Stimulated activated CD4-positive, alpha-beta T cell treated with anti-CD3 and anti-CD28 coated beads, Interleukin-12 subunit alpha, Interleukin-12 subunit beta, amount 100 ng/mL, for 4 hours (primary cell): ENCODE data around the gene ARMH3.
"Not testable (repeated sequence)": the region's sequence is repeated elsewhere in the genome, so short reads cannot be mapped to it uniquely, and the experiment has no call there.

Source experiments
- DNase-seq: peaks from one replicate; pipeline ENCODE4 v3.0.0-alpha.2; 2020

ARMH3 gene

GRCh38 chr10:102055647-102056419 lies at the start of gene ARMH3:
ARMH3 (minus strand) TSS chr10:102056173; CDS start chr10:102040114, 16,059 bp downstream.
- peak; percentile 82 for DNase-seq

GRCh38 chr10:102102421-102102820 lies 46.4 kb upstream of the ARMH3 start:
- DNase-seq = no peak

GRCh38 chr10:102101152-102101551 lies 45.2 kb upstream of the ARMH3 start:
- DNase-seq = no peak

GRCh38 chr10:102096449-102096848 lies 40.5 kb upstream of the ARMH3 start:
- no peak for DNase-seq

- no peak for DNase-seq
Measured at GRCh38 chr10:102090772-102091171, 34.8 kb upstream of the ARMH3 start.

GRCh38 chr10:102086196-102086595 lies 30.2 kb upstream of the ARMH3 start:
- no peak for DNase-seq

GRCh38 chr10:102085336-102085735 lies 29.4 kb upstream of the ARMH3 start:
- DNase-seq = no peak

- no peak for DNase-seq
Measured at GRCh38 chr10:102083541-102083940, 27.6 kb upstream of the ARMH3 start.

- peak; percentile 75 for DNase-seq
Measured at GRCh38 chr10:102072673-102073527, 16.9 kb upstream of the ARMH3 start.

- DNase-seq = no peak
Measured at GRCh38 chr10:102069071-102069470, 13.1 kb upstream of the ARMH3 start.

- DNase-seq = no peak
Measured at GRCh38 chr10:102068216-102068615, 12.2 kb upstream of the ARMH3 start.

GRCh38 chr10:102067091-102067916 lies 11.3 kb upstream of the ARMH3 start:
- DNase-seq = no peak

GRCh38 chr10:102066399-102067088 lies 10.6 kb upstream of the ARMH3 start:
- no peak for DNase-seq

GRCh38 chr10:102065561-102066398 lies 9.8 kb upstream of the ARMH3 start:
- peak; percentile 11 for DNase-seq

GRCh38 chr10:102064868-102065560 lies 9.0 kb upstream of the ARMH3 start, which contains the start of gene HPS6:
HPS6 (plus strand) TSS chr10:102065349; CDS start chr10:102065475, 126 bp downstream.
- DNase-seq = peak; percentile 88

- no peak for DNase-seq
Measured at GRCh38 chr10:102064503-102064867, 8.5 kb upstream of the ARMH3 start.

GRCh38 chr10:102059987-102060386 lies 4.0 kb upstream of the ARMH3 start:
- DNase-seq = no peak

GRCh38 chr10:102054881-102055646 lies 909 bp downstream of the ARMH3 start:
- DNase-seq = not testable (repeated sequence)

- no peak for DNase-seq
Measured at GRCh38 chr10:102046095-102046494, 9.9 kb downstream of the ARMH3 start.

- DNase-seq = no peak
Measured at GRCh38 chr10:102045292-102045691, 10.7 kb downstream of the ARMH3 start.
